HG02678 (cell line): Measurements from ENCODE around the gene OR10H2.
"Not testable (repeated sequence)": the region's sequence is repeated elsewhere in the genome, so short reads cannot be mapped to it uniquely, and the experiment has no call there.

ENCODE experiments used
- ATAC-seq: cut with Tn5 transposase; IDR thresholded peaks from one replicate; pipeline ENCODE4 v1.9.1; 2021; ENCODE audit warnings: mild to moderate bottlenecking, moderate library complexity; ENCODE audit not compliant: unreplicated experiment

The OR10H2 gene

DNA sequence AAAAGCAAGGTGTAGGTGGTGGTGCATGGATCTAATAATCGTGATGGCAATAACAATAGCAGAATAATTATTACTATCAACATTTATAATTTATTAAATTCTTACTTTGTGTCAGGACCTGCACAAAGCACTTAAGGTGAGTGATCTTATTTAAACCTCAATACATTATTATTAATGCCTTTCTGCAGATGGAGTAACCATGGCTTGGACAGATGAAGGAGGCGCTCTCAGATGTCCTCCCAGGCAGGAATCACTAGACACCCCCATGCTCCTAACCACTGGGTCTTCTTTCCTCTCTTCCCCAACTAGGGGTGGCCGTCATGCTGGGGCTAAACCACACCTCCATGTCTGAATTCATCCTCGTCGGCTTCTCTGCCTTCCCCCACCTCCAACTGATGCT, at the start of gene OR10H2:
Gene OR10H2, plus strand, starts transcription at position 301 of the 400 bp plus-strand sequence. Its CDS starts 20 bp downstream, at position 321.
- ATAC-seq, result no peak

DNA sequence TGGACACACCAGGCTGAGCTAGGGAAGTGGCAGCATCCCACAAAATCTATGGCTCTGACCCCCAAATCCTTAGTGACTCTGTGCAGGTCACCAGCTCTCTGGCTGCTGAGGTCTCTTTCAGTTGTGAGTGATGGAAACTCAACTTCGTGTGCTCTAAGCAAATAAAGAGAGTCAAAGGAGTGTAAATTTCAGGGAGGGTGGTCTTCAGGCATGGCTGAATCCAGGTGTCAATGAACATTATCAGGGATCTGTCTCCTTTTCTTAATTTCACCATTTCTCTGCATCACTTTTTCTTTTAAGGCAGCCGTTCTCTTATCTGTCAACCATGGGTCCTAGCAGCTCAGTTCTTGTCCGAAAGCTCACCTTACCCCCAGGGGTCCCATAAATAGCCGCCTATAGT, 48.7 kb upstream of the OR10H2 start:
- ATAC-seq, result no peak

DNA sequence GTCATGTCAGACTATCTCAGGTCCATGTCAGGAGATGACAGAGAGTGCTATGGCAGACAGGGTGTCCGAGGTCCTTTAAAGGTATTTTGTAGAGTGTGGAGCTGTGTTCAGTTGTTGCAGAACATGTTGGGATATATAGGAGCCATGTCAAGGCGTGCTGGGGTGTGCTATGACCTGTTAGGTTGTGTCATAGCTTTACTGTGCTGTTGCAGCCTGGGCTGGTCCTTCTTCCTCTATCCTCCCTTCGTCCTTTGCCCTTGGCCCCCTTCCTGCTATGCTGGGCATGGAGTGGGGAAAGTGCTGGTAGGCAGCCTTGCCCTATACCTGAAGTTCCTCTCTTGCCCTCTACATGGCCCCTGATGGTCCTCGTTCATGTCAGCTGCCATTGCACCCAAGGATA, 48.0 kb upstream of the OR10H2 start:
- not testable (repeated sequence) for ATAC-seq

DNA sequence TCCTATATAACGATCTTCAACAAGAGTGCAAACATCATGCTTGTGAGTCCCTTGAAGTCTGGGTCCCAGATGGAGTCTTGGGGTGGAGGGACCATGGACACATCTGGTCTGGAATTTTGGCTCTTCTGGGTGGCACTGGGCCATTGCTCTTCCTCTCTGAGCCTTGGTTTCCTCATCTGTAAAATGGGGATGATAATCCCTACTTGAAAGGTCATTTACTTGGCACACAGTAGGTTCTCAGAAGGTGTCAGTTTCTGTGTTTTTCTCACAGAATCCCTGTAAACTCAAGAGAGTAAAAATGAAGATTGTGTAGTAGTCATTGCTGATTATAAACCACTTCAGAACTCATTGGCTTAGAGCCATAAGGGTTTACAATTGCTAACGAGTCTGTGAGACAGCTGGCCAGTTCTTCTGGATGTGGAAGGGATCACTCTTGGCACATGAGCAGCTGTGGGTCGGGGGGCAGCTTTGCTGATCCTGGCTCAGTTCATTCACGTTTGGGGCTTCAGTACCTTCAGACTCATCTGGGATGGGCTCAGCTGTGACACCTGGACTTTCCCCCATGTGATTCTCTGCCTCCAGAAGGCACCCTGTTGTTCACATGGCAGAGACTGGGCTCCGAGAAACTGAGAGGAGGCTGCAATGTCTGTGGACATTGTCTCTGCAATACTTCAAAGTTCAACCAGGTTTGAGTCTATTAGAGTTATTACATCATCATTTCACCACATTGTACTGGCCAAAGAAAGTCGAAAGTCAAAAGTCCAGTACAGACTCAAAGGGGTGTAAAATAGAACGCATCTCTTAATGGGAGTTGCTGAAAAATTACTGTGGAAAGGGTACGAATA, 47.1 kb upstream of the OR10H2 start:
- ATAC-seq, result no peak

GRCh38 chr19:15683411-15683810, 44.4 kb upstream of the OR10H2 start:
- no peak for ATAC-seq

GRCh38 chr19:15684828-15685227, 43.0 kb upstream of the OR10H2 start:
- ATAC-seq, result no peak

GRCh38 chr19:15696654-15697194, 31.1 kb upstream of the OR10H2 start:
- ATAC-seq, result no peak

DNA sequence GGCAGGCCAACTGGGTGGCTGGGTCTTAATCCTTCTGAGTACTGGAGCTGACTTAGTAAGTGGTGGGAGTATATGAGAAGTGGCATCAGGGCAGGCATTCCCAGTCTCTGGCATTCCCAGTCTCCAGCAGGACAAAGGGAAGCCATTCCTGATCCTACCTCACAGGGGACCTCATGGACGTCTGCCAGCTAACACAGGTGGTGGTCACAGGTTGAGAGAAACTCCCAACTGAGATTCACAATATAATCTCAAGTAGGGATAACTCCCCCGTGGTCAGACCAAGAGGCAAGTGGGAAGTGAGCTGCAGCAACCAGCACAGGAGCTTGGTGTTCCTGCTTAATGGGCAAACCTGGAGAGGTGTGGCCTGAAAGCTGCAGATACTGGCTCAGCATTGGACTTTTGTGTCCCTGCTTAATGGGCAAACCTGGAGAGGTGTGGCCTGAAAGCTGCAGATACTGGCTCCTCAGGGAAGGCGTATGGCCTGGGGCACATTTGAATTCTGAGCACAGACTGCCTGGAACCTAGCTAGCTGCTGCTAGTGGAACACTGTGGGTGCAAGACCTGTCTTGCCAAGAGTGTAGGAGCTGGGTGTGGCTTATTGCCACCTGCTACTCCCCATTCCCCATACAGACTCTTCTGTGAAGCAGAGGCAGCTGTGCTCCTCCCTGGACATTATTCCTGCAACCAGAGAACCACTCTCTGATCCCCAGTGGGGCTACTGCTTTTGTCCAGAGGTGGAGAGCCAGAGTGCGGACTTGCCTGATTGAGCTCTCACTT, 25.9 kb upstream of the OR10H2 start:
- no peak for ATAC-seq

GRCh38 chr19:15702534-15702930, 25.3 kb upstream of the OR10H2 start:
- ATAC-seq, result no peak

GRCh38 chr19:15714638-15715037, 13.2 kb upstream of the OR10H2 start:
- ATAC-seq, result no peak

GRCh38 chr19:15715642-15716041, 12.2 kb upstream of the OR10H2 start:
- ATAC-seq, result no peak

GRCh38 chr19:15717809-15718208, 10.0 kb upstream of the OR10H2 start:
- ATAC-seq, result no peak

DNA sequence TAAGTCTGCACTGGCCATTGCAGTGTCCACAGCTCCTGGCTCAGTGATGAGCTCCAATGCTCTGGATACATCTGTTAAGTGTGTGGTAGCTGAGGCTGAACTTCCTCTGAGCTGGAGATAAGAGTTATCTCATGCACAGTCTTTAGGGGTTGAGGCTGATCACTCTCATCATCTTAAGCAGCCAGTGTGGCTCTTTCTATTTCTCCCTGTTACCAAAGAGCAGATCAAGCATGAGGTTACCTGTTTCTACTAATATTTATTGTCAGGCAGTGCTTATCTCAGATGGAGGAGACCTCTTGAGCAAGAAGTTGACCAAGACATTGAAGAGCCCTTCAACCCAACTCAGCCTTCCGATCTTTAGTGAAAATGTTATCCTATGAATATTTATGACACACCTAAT, 6.6 kb upstream of the OR10H2 start:
- ATAC-seq, result no peak

GRCh38 chr19:15722956-15723355, 4.9 kb upstream of the OR10H2 start:
- ATAC-seq, result no peak

DNA sequence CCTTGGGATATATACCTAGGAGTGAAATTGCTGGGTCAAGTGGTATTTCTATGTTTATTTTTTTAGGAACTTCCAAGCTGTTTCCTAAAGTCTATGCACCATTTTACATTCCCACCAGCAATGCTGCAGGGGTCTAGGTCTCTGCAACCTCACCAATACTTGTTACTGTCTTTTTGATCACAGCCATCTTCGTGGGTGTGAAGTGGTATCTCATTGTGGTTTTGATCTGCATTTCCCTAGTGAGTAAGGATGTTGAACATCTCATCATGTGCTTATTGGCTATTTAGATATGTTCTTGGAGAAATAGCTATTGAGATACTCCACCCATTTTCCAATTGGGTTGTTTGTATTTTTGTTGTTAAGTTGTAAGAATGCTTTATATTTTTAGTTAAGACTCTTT, 2.7 kb downstream of the OR10H2 start:
- ATAC-seq, result no peak

DNA sequence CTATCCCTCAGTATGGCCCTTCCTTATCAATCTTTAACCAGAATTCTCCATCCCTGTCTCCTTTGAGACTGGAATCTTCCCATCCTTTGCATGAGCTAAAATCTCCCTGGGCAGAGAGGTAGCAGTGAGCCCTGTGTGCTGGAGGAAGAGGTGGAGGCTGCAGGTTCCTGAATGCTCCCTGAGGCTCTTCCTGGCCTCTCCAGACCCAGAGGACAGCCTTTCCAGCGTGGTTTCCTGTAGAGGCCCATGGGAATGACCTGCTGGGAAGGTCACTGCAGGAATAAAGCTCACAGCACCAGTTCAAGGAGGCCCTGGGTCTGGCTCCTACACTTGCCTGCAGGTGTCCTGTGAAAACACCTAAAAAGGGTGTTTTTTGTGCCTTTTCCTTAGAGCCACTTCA, 4.6 kb downstream of the OR10H2 start:
- no peak for ATAC-seq

DNA sequence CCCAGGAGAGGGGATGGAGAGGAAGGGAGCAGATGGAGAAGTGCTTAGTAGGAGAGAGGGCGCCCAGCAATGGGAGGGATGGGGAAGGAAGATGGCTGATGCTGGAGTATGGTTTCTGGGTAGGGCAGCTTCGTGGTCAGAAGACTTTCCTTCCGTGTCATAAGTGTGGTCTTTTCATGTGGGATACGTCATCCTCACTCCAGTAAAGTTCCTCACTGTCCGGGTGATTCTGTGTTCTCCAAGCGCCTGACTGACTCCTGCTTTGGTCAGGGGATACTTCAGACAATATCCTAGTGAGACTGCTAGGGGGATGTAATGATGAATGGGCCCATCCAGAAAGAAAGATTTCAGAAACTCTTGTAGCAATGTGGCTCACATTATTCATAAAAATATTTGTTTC, 6.1 kb downstream of the OR10H2 start:
- ATAC-seq, result no peak

DNA sequence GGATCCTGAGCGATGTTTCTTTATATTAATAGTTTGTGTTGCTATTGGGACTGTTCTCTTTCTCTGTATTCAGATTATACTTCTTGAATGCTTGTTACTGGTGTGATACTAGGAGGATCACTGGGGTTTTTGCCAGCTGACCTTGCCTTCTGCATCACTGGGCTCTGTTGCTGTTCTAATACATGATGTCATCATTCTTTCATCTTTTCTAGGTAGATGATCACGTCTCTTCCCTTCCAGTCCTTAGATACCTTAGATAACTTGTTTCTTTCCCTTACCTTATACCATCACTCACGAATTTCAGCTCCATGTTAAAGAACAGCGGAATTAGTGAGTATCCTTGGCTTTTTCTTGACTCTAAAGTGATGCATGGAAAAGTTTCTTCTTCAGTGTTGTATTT, 9.9 kb downstream of the OR10H2 start, which contains the start of gene OR10H3:
Gene OR10H3, plus strand, starts transcription at position 264 of the 400 bp plus-strand sequence. CDS start 3,408 bp downstream, outside the sequence.
- no peak for ATAC-seq

DNA sequence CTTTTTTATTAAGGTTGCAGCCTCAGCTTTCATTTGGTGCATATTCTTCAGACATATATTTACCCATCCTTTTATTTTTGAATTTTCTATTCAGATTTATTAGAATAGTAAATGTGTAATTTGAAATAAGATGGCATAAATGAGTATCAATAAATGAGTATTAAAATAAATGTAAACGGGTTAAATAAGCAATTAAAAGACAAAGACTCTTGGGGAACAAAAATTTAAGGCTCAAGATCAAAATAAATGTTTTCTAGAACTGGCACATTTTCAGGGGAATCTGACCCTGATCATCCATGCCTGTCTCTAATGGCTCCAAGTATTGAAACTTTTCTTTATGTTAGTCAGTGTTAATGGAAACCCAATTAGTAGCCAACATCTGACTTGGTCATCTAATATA, 13.0 kb downstream of the OR10H2 start:
- no peak for ATAC-seq

DNA sequence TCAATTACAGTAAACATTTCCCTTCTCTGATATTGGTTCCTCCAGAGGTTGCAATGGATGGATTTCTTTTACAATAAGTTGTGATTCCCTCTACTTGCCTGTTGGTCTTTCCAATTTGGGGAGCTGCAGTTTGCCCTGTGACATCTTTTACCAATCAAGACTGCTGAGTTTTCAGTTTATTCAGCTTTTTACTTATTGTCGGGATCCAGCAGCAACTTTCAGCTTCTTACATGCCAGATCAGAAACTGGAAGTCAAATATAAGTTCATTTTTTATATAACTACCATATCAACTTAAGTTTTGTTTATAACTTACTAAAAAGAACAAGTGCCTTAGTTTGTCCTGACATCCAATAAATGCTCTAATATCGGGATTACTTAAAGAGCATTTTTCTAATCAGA, 20.4 kb downstream of the OR10H2 start:
- ATAC-seq, result no peak

GRCh38 chr19:15758379-15758778, 30.6 kb downstream of the OR10H2 start:
- ATAC-seq, result no peak
